Pons (tissue), 1 donor: ENCODE results near the gene TOMM40.
"Not testable (repeated sequence)": the region's sequence is repeated elsewhere in the genome, so short reads cannot be mapped to it uniquely, and the experiment has no call there.

ENCODE experiments used
- DNase-seq: peaks from one replicate; pipeline ENCODE4 v3.0.0-alpha.2; 2016; ENCODE audit warnings: low spot score

The TOMM40 gene

GRCh38 chr19:44871809-44872208 lies 19.2 kb upstream of the TOMM40 start:
- DNase-seq = no peak

- no peak for DNase-seq
These were observed 18.4 kb upstream of the TOMM40 start for GRCh38 chr19:44872661-44873060.

GRCh38 chr19:44874317-44874716 lies 16.7 kb upstream of the TOMM40 start:
- no peak for DNase-seq

- no peak for DNase-seq
These were observed 15.2 kb upstream of the TOMM40 start for GRCh38 chr19:44875666-44876451.

GRCh38 chr19:44876930-44877535 lies 14.0 kb upstream of the TOMM40 start:
- DNase-seq = no peak

- no peak for DNase-seq
These were observed 12.8 kb upstream of the TOMM40 start for GRCh38 chr19:44878120-44878865.

GRCh38 chr19:44879309-44880065 lies 11.6 kb upstream of the TOMM40 start:
- DNase-seq = no peak

GRCh38 chr19:44882063-44882462 lies 9.0 kb upstream of the TOMM40 start:
- DNase-seq = no peak

GRCh38 chr19:44882619-44883397 lies 8.2 kb upstream of the TOMM40 start:
- DNase-seq = not testable (repeated sequence)

GRCh38 chr19:44883922-44884321 lies 7.1 kb upstream of the TOMM40 start:
- DNase-seq = no peak

- DNase-seq = no peak
These were observed 6.5 kb upstream of the TOMM40 start for GRCh38 chr19:44884566-44884965.

- DNase-seq = no peak
These were observed 4.9 kb upstream of the TOMM40 start for GRCh38 chr19:44886141-44886540.

GRCh38 chr19:44887648-44888047 lies 3.4 kb upstream of the TOMM40 start:
- DNase-seq = no peak

- DNase-seq = not testable (repeated sequence)
These were observed 2.7 kb upstream of the TOMM40 start for GRCh38 chr19:44888335-44888734.

GRCh38 chr19:44889830-44890365 lies 1.2 kb upstream of the TOMM40 start:
- no peak for DNase-seq

- DNase-seq = peak; percentile 100
These were observed 563 bp upstream of the TOMM40 start for GRCh38 chr19:44890366-44891015.

- DNase-seq = no peak
These were observed 1.9 kb downstream of the TOMM40 start for GRCh38 chr19:44892932-44893331.

GRCh38 chr19:44893332-44894051 lies 2.4 kb downstream of the TOMM40 start:
- no peak for DNase-seq

- no peak for DNase-seq
These were observed 3.0 kb downstream of the TOMM40 start for GRCh38 chr19:44894052-44894400.

- DNase-seq = no peak
These were observed 3.9 kb downstream of the TOMM40 start for GRCh38 chr19:44894946-44895345.
